GM18498 (cell line): ENCODE results near the gene PRDM7.

Experiments
- ATAC-seq: cut with Tn5 transposase; IDR thresholded peaks from one replicate; pipeline ENCODE4 v1.9.1; 2021; ENCODE audit warnings: mild to moderate bottlenecking, moderate library complexity; ENCODE audit not compliant: unreplicated experiment

PRDM7 gene

DNA sequence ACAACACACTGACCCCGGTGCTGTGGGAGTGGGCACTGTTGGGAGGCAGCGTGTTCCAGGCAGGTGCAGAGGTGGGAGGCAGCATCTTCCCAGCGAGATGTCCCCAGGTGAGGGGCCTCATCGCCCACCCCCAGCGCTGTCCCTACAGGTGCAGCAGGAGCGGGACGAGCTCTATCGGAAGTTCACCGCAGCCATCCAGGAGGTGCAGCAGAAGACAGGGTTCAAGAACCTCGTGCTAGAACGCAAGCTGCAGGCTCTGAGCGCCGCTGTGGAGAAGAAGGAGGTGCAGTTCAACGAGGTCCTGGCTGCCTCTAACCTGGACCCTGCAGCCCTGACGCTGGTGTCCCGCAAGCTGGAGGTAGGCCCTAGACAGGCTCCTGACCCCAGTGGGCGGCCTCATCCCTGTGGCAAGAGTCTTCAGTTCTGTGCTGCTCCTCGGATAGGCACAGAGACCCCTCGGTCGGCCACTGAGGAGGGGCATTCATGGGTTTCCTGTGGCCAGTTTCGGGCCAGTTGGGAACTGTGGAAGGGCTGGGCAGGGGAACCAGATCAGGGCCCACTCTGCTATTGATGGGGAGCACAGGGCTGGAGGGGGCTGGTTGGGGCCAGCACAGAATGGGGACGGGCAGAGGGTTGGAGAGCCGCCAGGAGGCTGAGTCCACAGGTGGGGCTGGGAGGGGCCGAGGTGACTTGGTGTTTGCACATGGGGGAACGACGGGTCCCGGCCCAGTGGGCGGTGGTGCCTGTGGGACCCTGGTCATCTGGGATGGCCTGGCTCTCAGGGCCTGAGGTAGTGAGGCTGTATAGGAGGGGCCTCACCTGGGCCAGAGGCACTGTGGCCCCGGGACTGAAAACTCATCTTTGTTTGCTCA is 36.7 kb downstream of the PRDM7 start:
- no peak for ATAC-seq

DNA sequence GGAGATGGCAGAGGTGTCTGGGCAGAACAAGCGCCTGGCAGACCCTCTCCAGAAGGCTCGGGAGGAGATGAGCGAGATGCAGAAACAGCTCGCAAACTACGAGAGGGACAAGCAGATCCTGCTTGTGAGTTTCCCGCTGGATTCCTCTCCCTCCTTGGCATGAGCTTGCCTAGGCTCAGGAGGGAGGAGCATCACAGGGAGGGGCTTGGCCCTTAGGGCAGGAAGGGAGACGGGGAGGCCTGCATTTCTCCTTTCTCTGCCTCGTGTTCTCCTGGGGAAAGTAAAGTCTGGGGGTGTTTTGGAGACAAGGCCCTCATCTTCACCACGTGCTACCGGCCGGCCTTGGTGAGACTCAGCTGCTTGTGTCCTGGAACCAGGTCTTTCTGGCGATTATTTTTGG is 39.9 kb downstream of the PRDM7 start:
- no peak for ATAC-seq

GRCh38 chr16:90035902-90036301 is 41.2 kb downstream of the PRDM7 start:
- ATAC-seq = no peak

DNA sequence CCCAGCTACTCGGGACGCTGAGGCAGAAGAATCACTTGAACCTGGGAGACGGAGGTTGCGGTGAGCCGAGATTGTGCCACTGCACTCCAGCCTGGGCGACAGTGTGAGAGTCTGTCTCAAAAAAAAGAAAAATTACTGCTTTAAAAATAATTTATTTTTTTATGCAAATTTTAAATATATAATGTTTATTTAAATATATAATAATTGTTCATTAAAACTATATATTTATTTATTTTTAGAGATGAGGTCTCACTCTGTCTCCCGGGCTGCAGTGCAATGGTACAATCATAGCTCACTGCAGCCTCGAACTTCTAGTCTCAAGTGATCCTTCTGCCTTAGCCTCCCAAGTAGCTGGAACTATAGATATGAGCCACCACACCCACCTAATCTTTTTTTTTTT is 42.6 kb downstream of the PRDM7 start:
- no peak for ATAC-seq

GRCh38 chr16:90033387-90033786 is 43.7 kb downstream of the PRDM7 start:
- no peak for ATAC-seq

DNA sequence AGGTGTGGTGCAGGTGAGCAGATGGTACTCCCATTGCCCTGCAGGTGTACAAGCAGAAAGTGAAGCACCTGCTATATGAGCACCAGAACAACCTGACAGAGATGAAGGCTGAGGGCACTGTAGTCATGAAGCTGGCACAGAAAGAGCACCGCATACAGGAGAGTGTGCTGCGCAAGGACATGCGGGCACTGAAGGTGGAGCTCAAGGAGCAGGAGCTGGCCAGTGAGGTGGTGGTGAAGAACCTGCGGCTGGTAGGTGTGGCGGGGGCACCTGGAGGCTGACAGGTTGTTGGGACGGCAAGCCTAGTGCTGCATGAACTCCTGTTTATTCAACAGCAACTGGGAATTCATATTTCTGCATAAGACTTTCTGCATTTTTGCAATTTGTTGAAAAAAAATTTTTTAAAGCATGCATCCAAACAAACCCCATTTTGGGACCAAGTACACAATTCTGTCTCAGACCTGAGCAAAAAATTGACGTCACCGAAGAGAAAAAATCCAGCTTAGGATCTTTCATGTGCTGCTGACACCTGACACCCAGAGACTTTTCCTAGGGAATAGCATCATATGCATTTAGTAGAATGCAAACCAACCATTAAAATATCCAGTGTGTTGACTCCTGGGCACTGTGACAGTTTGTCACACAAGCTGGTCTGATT is 44.3 kb downstream of the PRDM7 start:
- no peak for ATAC-seq

- no peak for ATAC-seq
Measured at GRCh38 chr16:90031931-90032673, 45.0 kb downstream of the PRDM7 start.

GRCh38 chr16:90031186-90031930 is 45.8 kb downstream of the PRDM7 start:
- no peak for ATAC-seq

- ATAC-seq = no peak
Measured at GRCh38 chr16:90028985-90029384, 48.1 kb downstream of the PRDM7 start.

- ATAC-seq = no peak
Measured at GRCh38 chr16:90027611-90028010, 49.5 kb downstream of the PRDM7 start.

GRCh38 chr16:90026135-90026534 is 51.0 kb downstream of the PRDM7 start:
- ATAC-seq = no peak

DNA sequence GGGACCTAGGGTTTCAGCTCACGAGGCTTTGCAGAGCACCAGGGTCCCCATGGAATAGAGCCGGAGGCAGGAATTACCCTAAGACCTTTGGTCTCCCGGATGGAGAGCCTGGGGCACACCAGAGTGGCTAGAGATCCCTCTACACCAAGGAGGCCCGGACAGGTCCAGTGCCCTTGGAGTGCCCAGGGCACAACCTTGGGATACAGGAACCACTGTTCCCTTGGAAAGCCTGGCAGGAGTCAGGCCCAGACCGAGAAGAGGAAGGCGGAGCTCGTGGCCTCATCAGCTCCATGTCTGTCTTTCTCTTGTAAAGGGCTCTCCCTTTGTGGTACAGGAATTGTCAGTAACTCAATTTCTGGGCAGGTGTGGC is 54.1 kb downstream of the PRDM7 start:
- no peak for ATAC-seq

DNA sequence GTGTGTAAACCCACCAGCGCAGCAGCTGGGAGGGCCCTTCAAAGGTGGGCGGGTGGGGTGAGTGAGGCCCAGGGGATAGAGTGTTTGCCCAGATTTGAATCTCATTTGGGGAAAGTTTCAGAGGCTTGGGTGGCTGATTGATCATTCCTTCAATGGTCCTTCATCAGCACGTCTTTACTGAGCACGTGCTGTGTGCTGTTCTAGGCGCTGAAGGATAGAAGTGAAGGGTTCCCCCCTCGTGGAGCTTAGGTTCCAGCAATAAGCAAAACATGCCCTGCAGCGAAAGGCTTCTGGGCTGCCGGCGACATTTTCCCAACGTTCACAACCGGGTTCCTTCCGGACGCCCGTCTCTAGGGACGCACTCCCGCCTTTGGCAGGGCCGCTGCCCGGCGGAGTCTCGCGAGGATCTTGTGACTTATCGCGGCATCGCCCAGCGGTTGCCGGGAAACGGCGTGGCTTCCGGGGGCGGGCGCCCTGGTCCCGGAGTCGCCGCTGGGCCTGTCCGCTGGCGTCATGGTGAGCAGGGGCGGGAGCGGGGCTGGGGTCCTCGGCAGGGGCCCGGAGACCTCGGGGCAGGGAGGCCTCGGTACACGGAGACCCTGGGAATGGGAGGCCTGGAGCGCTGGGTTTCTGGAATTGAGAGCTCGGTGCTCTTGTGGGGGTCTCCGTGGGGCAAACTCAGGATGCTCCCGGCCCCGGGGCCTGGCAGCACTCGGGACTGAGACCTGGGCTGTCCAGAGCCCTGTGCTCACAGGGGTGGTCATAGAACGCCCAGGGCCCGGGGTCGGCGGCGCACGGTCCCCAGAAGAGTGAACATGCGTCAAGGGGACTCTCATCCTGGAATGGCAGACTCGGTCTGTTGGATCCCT is 54.7 kb downstream of the PRDM7 start:
- peak; percentile 77 for ATAC-seq

- no peak for ATAC-seq
Measured at GRCh38 chr16:90020838-90021382, 56.2 kb downstream of the PRDM7 start.

- ATAC-seq = no peak
Measured at GRCh38 chr16:90020260-90020837, 56.8 kb downstream of the PRDM7 start.

- ATAC-seq = peak; percentile 53
Measured at GRCh38 chr16:90019543-90020259, 57.4 kb downstream of the PRDM7 start.

DNA sequence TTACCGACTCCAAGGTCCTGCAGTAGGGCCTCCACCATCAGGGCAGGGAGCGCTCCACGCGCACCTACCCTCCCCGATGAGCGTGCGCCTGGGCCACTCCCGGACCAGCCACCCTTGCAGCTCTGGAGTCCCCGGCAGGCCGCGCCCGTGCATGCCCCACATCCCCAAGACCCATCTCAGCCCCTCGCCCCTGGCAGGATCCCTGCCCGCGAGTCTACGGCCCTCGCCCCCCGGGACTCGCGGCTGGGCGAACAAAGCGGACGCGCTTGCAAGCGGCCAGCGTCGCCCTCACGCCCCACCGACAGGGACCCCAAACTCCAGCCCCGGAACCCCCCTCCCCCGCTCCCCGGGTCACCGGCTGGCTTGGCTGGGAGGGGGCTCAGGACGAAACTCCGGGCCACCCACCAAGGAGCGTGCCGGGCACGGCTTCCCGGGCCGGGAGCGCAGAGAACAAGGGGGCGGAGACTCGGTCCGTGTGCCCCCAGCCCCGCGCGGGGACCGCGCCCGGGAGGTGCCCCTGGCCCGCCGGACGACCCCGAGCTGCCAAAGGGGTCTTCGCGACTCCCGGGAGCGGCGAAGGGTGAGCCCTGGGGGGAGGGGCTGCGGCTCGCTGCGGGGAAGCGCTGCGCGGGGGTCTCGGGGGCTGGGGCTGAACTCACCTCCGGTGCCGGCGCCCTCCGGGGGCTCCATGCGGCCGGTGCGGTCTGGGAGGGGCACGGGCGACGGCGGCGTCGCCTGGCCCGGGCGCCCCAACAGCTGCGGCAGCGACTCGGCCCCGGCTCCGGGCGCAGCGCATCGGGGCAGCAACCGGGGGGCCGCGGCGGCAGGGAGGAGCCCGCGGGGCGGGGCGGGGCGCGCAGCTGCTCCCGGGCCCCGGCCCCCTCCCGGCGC is 58.2 kb downstream of the PRDM7 start, which contains the start of gene DBNDD1:
TSS of gene DBNDD1 (minus strand) at position 805 of the 891 bp plus-strand sequence. CDS start at position 690, 115 bp downstream.
- no peak for ATAC-seq

- no peak for ATAC-seq
Measured at GRCh38 chr16:90018297-90018651, 58.9 kb downstream of the PRDM7 start.
